ENCODE results near the gene PLA2G4F.

- TF ChIP-seq CTCF (IDR thresholded peaks at IDR 0.05) (no peak), POLR2A (IDR thresholded peaks at IDR 0.05) (peak in 1 of 2 donors; percentile 2)
These were observed 16.8 kb downstream of the PLA2G4F start for GRCh38 chr15:42139596-42139995.
